Keratinocyte (primary cell): ENCODE measurements around the gene C11orf68. TPM values are rescaled to one million over a fixed set of nuclear protein-coding genes. Genes with fewer than 3 reads are reported as not detected.
"Not testable (repeated sequence)": the region's sequence is repeated elsewhere in the genome, so short reads cannot be mapped to it uniquely, and the experiment has no call there.

Experiments used
- DNase-seq: peaks from one replicate; pipeline ENCODE4 v3.0.0-alpha.2; 2011; ENCODE audit warnings: low read depth, missing footprints, low spot score
- FAIRE-seq: peaks from 2 replicates; lab custom pipeline; 2011; peaks lifted over from hg19 to GRCh38; lab: Jason Lieb, UNC
- H2AFZ ChIP-seq: 2 replicates; pipeline ENCODE4 v1.6.0; 2012; ENCODE audit warnings: low read length, control low read depth, inconsistent platforms; ENCODE audit not compliant: control insufficient read depth
- H3K27ac ChIP-seq: 2 replicates; pipeline ENCODE4 v1.5.1; 2011; ENCODE audit warnings: low read length; ENCODE audit not compliant: control insufficient read depth, insufficient read depth
- H3K27me3 ChIP-seq: 3 replicates; pipeline ENCODE4 v1.6.0; 2011; ENCODE audit warnings: low read length; ENCODE audit not compliant: control insufficient read depth, insufficient read depth; ENCODE audit errors: extremely low read depth
- H3K36me3 ChIP-seq, 2 experiments: 2 replicates in 1 of 2; 3 replicates in 1 of 2; pipeline ENCODE4 v1.5.1; 2011; ENCODE audit warnings: low read length in 2 of 2, mild to moderate bottlenecking in 1 of 2; ENCODE audit not compliant: control insufficient read depth in 2 of 2, insufficient read depth in 2 of 2; ENCODE audit errors: extremely low read depth in 1 of 2
- H3K4me1 ChIP-seq: 3 replicates; pipeline ENCODE4 v1.5.1; 2011; ENCODE audit warnings: low read length; ENCODE audit not compliant: control insufficient read depth, insufficient read depth; ENCODE audit errors: extremely low read depth
- H3K4me2 ChIP-seq: 3 replicates; pipeline ENCODE4 v1.6.0; 2011; ENCODE audit warnings: low read depth, low read length; ENCODE audit not compliant: control insufficient read depth, insufficient read depth; ENCODE audit errors: extremely low read depth
- H3K4me3 ChIP-seq, 3 experiments: fragments of 200-600 bp in 1 of 3; sonication (generic) in 1 of 3; 2 replicates in 2 of 3; 3 replicates in 1 of 3; pipeline ENCODE4 v1.5.1; 2011 to 2016; ENCODE audit warnings: low read length in 3 of 3, mild to moderate bottlenecking in 3 of 3, control low read depth in 2 of 3, inconsistent platforms in 1 of 3, low read depth in 1 of 3, mixed read lengths in 1 of 3, mixed run types in 1 of 3, moderate library complexity in 1 of 3; ENCODE audit not compliant: control insufficient read depth in 2 of 3, insufficient read depth in 2 of 3; ENCODE audit errors: extremely low read depth in 1 of 3
- H3K79me2 ChIP-seq: 2 replicates; pipeline ENCODE4 v1.6.0; 2012; ENCODE audit warnings: low read length; ENCODE audit not compliant: control insufficient read depth, insufficient read depth
- H3K9ac ChIP-seq: 3 replicates; pipeline ENCODE4 v1.6.0; 2011; ENCODE audit warnings: low read length; ENCODE audit not compliant: control insufficient read depth, insufficient read depth; ENCODE audit errors: extremely low read depth
- H3K9me1 ChIP-seq: 3 replicates; pipeline ENCODE4 v1.6.0; 2011; ENCODE audit warnings: low read length; ENCODE audit not compliant: control insufficient read depth, insufficient read depth; ENCODE audit errors: extremely low read depth
- H3K9me3 ChIP-seq: 2 replicates; pipeline ENCODE4 v1.5.1; 2012; ENCODE audit warnings: low read depth, low read length; ENCODE audit not compliant: control insufficient read depth
- H4K20me1 ChIP-seq: 3 replicates; pipeline ENCODE4 v1.6.0; 2011; ENCODE audit warnings: low read length; ENCODE audit not compliant: control insufficient read depth, insufficient read depth; ENCODE audit errors: extremely low read depth
- EZH2 ChIP-seq: IDR thresholded peaks from one replicate; pipeline ENCODE4 v1.6.1; 2012; ENCODE audit warnings: inconsistent platforms, mild to moderate bottlenecking, low read length, moderate library complexity
- dilution Hi-C: fragments of 300-500 bp; cut with MboI; formaldehyde crosslinking; loops from one replicate; pipeline ENCODE4 v1.7.0; 2020; ENCODE audit warnings: low sequenced_read_pairs; ENCODE audit not compliant: extremely low pct_ligation_motif_present
- polyA plus RNA-seq, 5 experiments: library from polyadenylated mRNA; depleted of rRNA in 3 of 5; stranded (reverse) in 3 of 5; stranded (forward) in 1 of 5; unstranded in 1 of 5; fragments of >200 nt; gene quantifications; 1 replicate in 1 of 5; 2 replicates in 3 of 5; 3 replicates in 1 of 5; pipeline versions ENCODE4 v1.2.1 to v1.2.3, GENCODE V29; 2011 to 2012; ENCODE audit warnings: missing spikeins in 2 of 5, low read depth in 1 of 5, low replicate concordance in 1 of 5
- TF ChIP-seq, protein P1 (sequence below), 3 experiments: IDR thresholded peaks in 1 of 3; conservative IDR thresholded peaks in 1 of 3; optimal IDR thresholded peaks in 1 of 3; 2 replicates in 2 of 3; 3 replicates in 1 of 3; pipeline versions ENCODE3 to v1.5.1; 2011; ENCODE audit warnings: low read length in 3 of 3, mild to moderate bottlenecking in 3 of 3, moderate library complexity in 2 of 3, control low read depth in 1 of 3, inconsistent platforms in 1 of 3; ENCODE audit not compliant: insufficient read depth in 2 of 3; ENCODE audit errors: extremely low read depth in 1 of 3

The C11orf68 gene
- polyA plus RNA-seq, 1 donor (not counting 4 experiments of a cell fraction or from before 2014, with no cell fraction given), result 18.4 TPM

- dilution Hi-C loops, result no loop called here
- Histone ChIP-seq H4K20me1 (no peaks in the 10 kb centered on the region), H3K27me3 (no peaks in the 10 kb centered on the region), H3K27ac (no peak overlapping the region), H3K36me3 (no peaks in the 10 kb centered on the region), H3K9me1 (no peaks in the 10 kb centered on the region), H3K9ac (no peak overlapping the region), H3K4me1 (peaks cover 5% of the 10 kb centered on the region), H3K4me2 (no peak overlapping the region), H3K4me3 (no peak overlapping the region), H3K9me3 (no peaks in the 10 kb centered on the region), H3K79me2 (no peaks in the 10 kb centered on the region), H2AFZ (no peak overlapping the region)
- DNase-seq, result no peak
- FAIRE-seq, result no peak
- no peak for TF ChIP-seq EZH2
- TF ChIP-seq, protein P1, sequence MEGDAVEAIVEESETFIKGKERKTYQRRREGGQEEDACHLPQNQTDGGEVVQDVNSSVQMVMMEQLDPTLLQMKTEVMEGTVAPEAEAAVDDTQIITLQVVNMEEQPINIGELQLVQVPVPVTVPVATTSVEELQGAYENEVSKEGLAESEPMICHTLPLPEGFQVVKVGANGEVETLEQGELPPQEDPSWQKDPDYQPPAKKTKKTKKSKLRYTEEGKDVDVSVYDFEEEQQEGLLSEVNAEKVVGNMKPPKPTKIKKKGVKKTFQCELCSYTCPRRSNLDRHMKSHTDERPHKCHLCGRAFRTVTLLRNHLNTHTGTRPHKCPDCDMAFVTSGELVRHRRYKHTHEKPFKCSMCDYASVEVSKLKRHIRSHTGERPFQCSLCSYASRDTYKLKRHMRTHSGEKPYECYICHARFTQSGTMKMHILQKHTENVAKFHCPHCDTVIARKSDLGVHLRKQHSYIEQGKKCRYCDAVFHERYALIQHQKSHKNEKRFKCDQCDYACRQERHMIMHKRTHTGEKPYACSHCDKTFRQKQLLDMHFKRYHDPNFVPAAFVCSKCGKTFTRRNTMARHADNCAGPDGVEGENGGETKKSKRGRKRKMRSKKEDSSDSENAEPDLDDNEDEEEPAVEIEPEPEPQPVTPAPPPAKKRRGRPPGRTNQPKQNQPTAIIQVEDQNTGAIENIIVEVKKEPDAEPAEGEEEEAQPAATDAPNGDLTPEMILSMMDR (optimal IDR thresholded peaks at IDR 0.05 in 1 of 3, IDR thresholded peaks at IDR 0.05 in 1 of 3, conservative IDR thresholded peaks at IDR 0.05 in 1 of 3; ENCODE audit: extremely low read depth in 1 of 3, insufficient read depth in 2 of 3, low read length in 3 of 3), result no peak
These were observed 34.6 kb upstream of the C11orf68 start for GRCh38 chr11:65953471-65953870.

DNA sequence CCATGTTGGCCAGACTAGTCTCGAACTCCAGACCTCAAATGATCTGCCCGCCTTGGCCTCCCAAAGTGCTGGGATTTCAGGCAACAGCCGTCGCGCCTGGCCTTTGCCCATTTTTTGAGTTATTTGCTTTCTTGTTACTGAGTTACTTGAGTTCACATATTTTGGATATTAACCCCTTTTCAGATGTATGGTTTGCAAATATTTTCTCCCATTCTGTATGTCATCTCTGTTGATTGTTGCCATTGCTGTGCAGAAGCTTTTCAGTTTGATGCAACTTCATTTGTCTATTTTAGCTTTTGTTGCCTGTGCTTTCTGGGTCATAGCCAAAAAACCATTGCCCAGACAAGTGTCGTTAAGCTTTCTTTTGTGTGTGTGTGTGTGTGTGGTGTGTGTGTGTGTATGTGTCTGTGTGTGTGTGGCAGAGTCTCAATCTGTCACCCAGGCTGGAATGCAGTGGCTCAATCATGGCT lies 33.2 kb upstream of the C11orf68 start:
- no peak for FAIRE-seq
- Histone ChIP-seq H2AFZ (no peak overlapping the region), H3K4me3 (no peak overlapping the region), H3K4me1 (peaks cover 5% of the 10 kb centered on the region), H3K27ac (no peak overlapping the region), H3K9ac (no peak overlapping the region), H3K4me2 (no peak overlapping the region), H3K9me3 (no peaks in the 10 kb centered on the region), H4K20me1 (no peaks in the 10 kb centered on the region), H3K9me1 (no peaks in the 10 kb centered on the region), H3K36me3 (no peaks in the 10 kb centered on the region), H3K27me3 (no peaks in the 10 kb centered on the region), H3K79me2 (no peaks in the 10 kb centered on the region)
- dilution Hi-C loops, result no loop called here
- no peak for DNase-seq
- no peak for TF ChIP-seq EZH2
- TF ChIP-seq, protein P1 (optimal IDR thresholded peaks at IDR 0.05 in 1 of 3, IDR thresholded peaks at IDR 0.05 in 1 of 3, conservative IDR thresholded peaks at IDR 0.05 in 1 of 3; ENCODE audit: extremely low read depth in 1 of 3, insufficient read depth in 2 of 3, low read length in 3 of 3), result no peak

DNA sequence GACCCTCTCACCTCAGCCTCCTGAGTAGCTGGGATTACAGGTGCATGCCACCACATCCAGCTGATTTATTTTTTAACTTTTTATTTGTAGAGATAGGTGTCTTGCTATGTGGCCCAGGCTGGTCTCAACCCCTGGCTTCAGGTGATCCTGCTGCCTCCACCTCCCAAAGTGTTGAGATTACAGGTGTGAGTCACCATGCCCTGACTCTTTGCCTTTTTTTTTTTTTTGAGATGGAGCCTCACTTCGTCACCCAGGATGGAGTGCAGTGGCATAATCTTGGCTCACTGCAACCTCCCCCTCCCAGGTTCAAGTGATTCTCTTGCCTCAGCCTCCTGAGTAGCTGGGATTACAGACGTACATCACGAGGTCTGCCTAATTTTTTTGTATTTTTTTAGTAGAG lies 32.8 kb upstream of the C11orf68 start:
- H3K4me1 ChIP-seq, H3K4me2 ChIP-seq, H3K79me2 ChIP-seq, H3K4me3 ChIP-seq, H3K36me3 ChIP-seq, FAIRE-seq, dilution Hi-C loops, H2AFZ ChIP-seq, H3K27me3 ChIP-seq, H3K9me3 ChIP-seq, H3K9ac ChIP-seq, DNase-seq, H3K27ac ChIP-seq, H3K9me1 ChIP-seq, H4K20me1 ChIP-seq: not testable (repeated sequence)

- H3K4me3 ChIP-seq, H3K79me2 ChIP-seq, H3K36me3 ChIP-seq, H3K4me2 ChIP-seq, H2AFZ ChIP-seq, H3K4me1 ChIP-seq, H3K9me3 ChIP-seq, H3K9me1 ChIP-seq, dilution Hi-C loops, H3K27me3 ChIP-seq, DNase-seq, H4K20me1 ChIP-seq, FAIRE-seq, H3K27ac ChIP-seq, H3K9ac ChIP-seq: not testable (repeated sequence)
These were observed 31.8 kb upstream of the C11orf68 start for GRCh38 chr11:65950711-65951110.
